ENCODE data around the gene TMEM196. TPM values are rescaled to one million over a fixed set of nuclear protein-coding genes. Genes with fewer than 3 reads are reported as not detected.

The TMEM196 gene
- total RNA-seq, 1 experiment from 2014 or later = not detected

GRCh38 chr7:19816128-19816527 is 42.7 kb upstream of the TMEM196 start:
- Histone ChIP-seq H2BK20ac (ENCODE audit: low read depth, low read length, poor library complexity, severe bottlenecking) (no peak overlapping the region), H3K18ac (ENCODE audit: insufficient read length, low read depth, low read length) (no peak overlapping the region), H3K23me2 (ENCODE audit: insufficient read length, low read depth, low read length, poor library complexity, severe bottlenecking) (no peaks in the 10 kb centered on the region), H3K79me1 (ENCODE audit: insufficient read depth, low read depth, low read length, poor library complexity, severe bottlenecking) (no peaks in the 10 kb centered on the region), H2BK15ac (ENCODE audit: low read depth, low read length) (no peak overlapping the region), H3K4me1 (ENCODE audit: insufficient read depth, low read length) (no peaks in the 10 kb centered on the region), H3K9ac (ENCODE audit: extremely low read depth, insufficient read length, low read length) (no peak overlapping the region), H4K5ac (ENCODE audit: insufficient read length, low read depth, low read length) (no peak overlapping the region), H3K14ac (ENCODE audit: insufficient read depth, low read length) (no peak overlapping the region), H3K27me3 (ENCODE audit: insufficient read depth, low read length) (no peaks in the 10 kb centered on the region), H3K4ac (ENCODE audit: low read depth, low read length) (no peak overlapping the region), H2BK120ac (ENCODE audit: low read depth, low read length, poor library complexity, severe bottlenecking) (no peak overlapping the region), H2AK5ac (ENCODE audit: insufficient read length, low read length) (no peak overlapping the region), H3K23ac (ENCODE audit: insufficient read length, low read depth, low read length) (no peak overlapping the region), H4K20me1 (ENCODE audit: control insufficient read depth, insufficient read depth, insufficient read length) (no peaks in the 10 kb centered on the region), H2BK5ac (ENCODE audit: insufficient read length, low read length) (no peak overlapping the region), H2BK12ac (ENCODE audit: insufficient read length, low read depth, low read length) (no peak overlapping the region), H3K9me3 (ENCODE audit: control insufficient read depth, low read depth, low read length) (no peaks in the 10 kb centered on the region), H3K79me2 (ENCODE audit: insufficient read depth, low read length) (no peaks in the 10 kb centered on the region), H2AFZ (ENCODE audit: low read length) (no peak overlapping the region), H3T11ph (ENCODE audit: low read length) (no peak overlapping the region), H4K8ac (replicated peaks; ENCODE audit: insufficient read length, low read depth, low read length) (no peak overlapping the region), H3K27ac (ENCODE audit: insufficient read length, low read depth, low read length) (no peak overlapping the region), H3K56ac (ENCODE audit: insufficient read length, low read depth, low read length) (no peak overlapping the region), H3K4me2 (ENCODE audit: insufficient read depth, insufficient read length, low read length) (no peak overlapping the region), H4K91ac (ENCODE audit: insufficient read length, low read depth, low read length) (no peak overlapping the region)
- no CpG with 5 or more reads among the region's 2 CpGs for WGBS (ENCODE audit: extremely low coverage, insufficient read length, low lambda C conversion rate)
- Mint-ChIP-seq H3K9me3 (no peaks in the 10 kb centered on the region), H3K4me3 (no peak overlapping the region), H3K4me1 (peaks cover 6 to 7% of the 10 kb centered on the region in 2 experiments), H3K36me3 (ENCODE audit: insufficient read depth in 1 of 3, low read depth in 3 of 3) (no peaks in the 10 kb centered on the region), H3K27ac (no peak overlapping the region), H3K27me3 (ENCODE audit: low read depth) (no peaks in the 10 kb centered on the region)
- TF ChIP-seq CTCF (conservative IDR thresholded peaks at IDR 0.05) = no peak
- no peak for DNase-seq

Measured in H9 (cell line).